GM23338 (cell line): ENCODE data around the gene SRXN1. TPM values are rescaled to one million over a fixed set of nuclear protein-coding genes. Genes with fewer than 3 reads are reported as not detected.

Experiments used
- ATAC-seq: fragments of 200-7000 bp; cut with Tn5 transposase; 3 replicates; pipeline ENCODE4 v1.9.1; 2020
- DNase-seq: peaks from one replicate; pipeline ENCODE4 v3.0.0-alpha.2; 2015; ENCODE audit warnings: low spot score
- H2AFZ ChIP-seq: fragments of 200-600 bp; sonication (generic); 2 replicates; pipeline ENCODE4 v1.8.0; 2016; ENCODE audit warnings: antibody characterized with exemption, mild to moderate bottlenecking, moderate library complexity
- H3F3A ChIP-seq: fragments of 200-600 bp; sonication (generic); replicated peaks from 2 replicates; pipeline ENCODE4 v1.8.0; 2017; ENCODE audit warnings: antibody characterized with exemption, mixed run types, low read depth
- H3K27ac ChIP-seq: fragments of 200-600 bp; sonication (generic); 2 replicates; pipeline ENCODE4 v1.6.1; 2016; ENCODE audit warnings: low read depth
- H3K27me3 ChIP-seq: fragments of 200-600 bp; sonication (generic); 2 replicates; pipeline ENCODE4 v1.8.0; 2016; ENCODE audit warnings: mild to moderate bottlenecking, mixed run types, moderate library complexity; ENCODE audit not compliant: insufficient read depth
- H3K36me3 ChIP-seq: fragments of 200-600 bp; sonication (generic); 2 replicates; pipeline ENCODE4 v1.8.0; 2016; ENCODE audit warnings: mild to moderate bottlenecking; ENCODE audit not compliant: insufficient read depth
- H3K4me1 ChIP-seq: fragments of 200-600 bp; sonication (generic); 2 replicates; pipeline ENCODE4 v1.8.0; 2016; ENCODE audit warnings: mild to moderate bottlenecking, moderate library complexity; ENCODE audit not compliant: insufficient read depth
- H3K4me2 ChIP-seq: fragments of 200-600 bp; sonication (generic); 2 replicates; pipeline ENCODE4 v1.7.1; 2017; ENCODE audit warnings: mixed run types
- H3K4me3 ChIP-seq: fragments of 200-600 bp; sonication (generic); 2 replicates; pipeline ENCODE4 v1.6.1; 2016; ENCODE audit warnings: mixed run types
- H3K79me2 ChIP-seq: fragments of 200-600 bp; sonication (generic); replicated peaks from 2 replicates; pipeline ENCODE4 v1.8.0; 2017; ENCODE audit warnings: mild to moderate bottlenecking; ENCODE audit not compliant: insufficient read depth
- H3K9me2 ChIP-seq: fragments of 200-600 bp; sonication (generic); 2 replicates; pipeline ENCODE4 v1.8.0; 2017; ENCODE audit not compliant: insufficient read depth
- H4K20me1 ChIP-seq: fragments of 200-600 bp; sonication (generic); replicated peaks from 2 replicates; pipeline ENCODE4 v1.8.0; 2017; ENCODE audit warnings: mild to moderate bottlenecking; ENCODE audit not compliant: insufficient read depth
- H3K27ac Mint-ChIP-seq: 2 replicates; pipeline ENCODE4 v1.8.0; 2020; ENCODE audit warnings: inconsistent platforms, mild to moderate bottlenecking, moderate library complexity, mixed read lengths
- H3K27me3 Mint-ChIP-seq: 3 replicates; pipeline ENCODE4 v1.8.0; 2022; ENCODE audit warnings: low read depth, mild to moderate bottlenecking, moderate library complexity, mixed read lengths, inconsistent platforms; ENCODE audit not compliant: insufficient read depth, poor library complexity
- H3K36me3 Mint-ChIP-seq: 3 replicates; pipeline ENCODE4 v1.8.0; 2021; ENCODE audit warnings: low read depth, mild to moderate bottlenecking, inconsistent platforms, moderate library complexity, mixed read lengths
- H3K4me1 Mint-ChIP-seq: 3 replicates; pipeline ENCODE4 v1.8.0; 2020; ENCODE audit warnings: mild to moderate bottlenecking, inconsistent platforms, mixed read lengths
- H3K4me3 Mint-ChIP-seq: 3 replicates; pipeline ENCODE4 v1.8.0; 2021; ENCODE audit warnings: moderate library complexity, mild to moderate bottlenecking, inconsistent platforms, mixed read lengths
- H3K9me3 Mint-ChIP-seq: 3 replicates; pipeline ENCODE4 v1.8.0; 2020; ENCODE audit warnings: moderate library complexity, mild to moderate bottlenecking, inconsistent platforms, mixed read lengths
- CREB1 ChIP-seq: fragments of 250-450 bp; sonication (Bioruptor Pico); IDR thresholded peaks from 2 replicates; pipeline ENCODE4 v1.5.0; 2020; ENCODE audit warnings: low read depth, mild to moderate bottlenecking, moderate library complexity
- CTCF ChIP-seq, 2 experiments: fragments of 200-600 bp in 1 of 2; sonication (generic) in 1 of 2; conservative IDR thresholded peaks; 2 replicates each; pipeline versions ENCODE4 v1.5.1 to v1.6.1; 2016 to 2017; ENCODE audit warnings: antibody characterized with exemption in 2 of 2, low read depth in 2 of 2, mild to moderate bottlenecking in 2 of 2, moderate library complexity in 1 of 2
- ETS1 ChIP-seq: IDR thresholded peaks from 2 replicates; pipeline ENCODE4 v1.6.1; 2016; ENCODE audit warnings: antibody characterized with exemption
- EZH2 ChIP-seq: fragments of 200-600 bp; sonication (generic); IDR thresholded peaks from one replicate; pipeline ENCODE4 v1.8.0; 2017; ENCODE audit warnings: antibody characterized with exemption, mild to moderate bottlenecking, low read depth; ENCODE audit not compliant: unreplicated experiment
- EZH2phosphoT487 ChIP-seq: fragments of 200-600 bp; sonication (generic); IDR thresholded peaks from one replicate; pipeline ENCODE4 v1.8.1; 2018; ENCODE audit warnings: antibody characterized with exemption; ENCODE audit not compliant: unreplicated experiment
- JUNB ChIP-seq: IDR thresholded peaks from one replicate; pipeline ENCODE4 v1.6.1; 2016; ENCODE audit warnings: antibody characterized with exemption; ENCODE audit not compliant: unreplicated experiment
- NANOG ChIP-seq: IDR thresholded peaks from 2 replicates; pipeline ENCODE4 v1.6.1; 2016; ENCODE audit warnings: antibody characterized with exemption, borderline replicate concordance
- POLR2AphosphoS5 ChIP-seq: IDR thresholded peaks from 2 replicates; pipeline ENCODE4 v1.6.1; 2016; ENCODE audit warnings: antibody characterized with exemption, low read depth
- REST ChIP-seq: IDR thresholded peaks from one replicate; pipeline ENCODE4 v1.6.1; 2018; ENCODE audit warnings: antibody characterized with exemption; ENCODE audit not compliant: unreplicated experiment
- STAT1 ChIP-seq: IDR thresholded peaks from one replicate; pipeline ENCODE4 v1.6.1; 2016; ENCODE audit warnings: antibody characterized with exemption; ENCODE audit not compliant: unreplicated experiment
- ZNF114 ChIP-seq: fragments of 250-450 bp; sonication (Bioruptor Pico); IDR thresholded peaks from 2 replicates; pipeline ENCODE4 v1.5.0; 2020; ENCODE audit warnings: mild to moderate bottlenecking, moderate library complexity
- ZNF331 ChIP-seq: fragments of 250-450 bp; sonication (Bioruptor Pico); IDR thresholded peaks from 2 replicates; pipeline ENCODE4 v1.5.0; 2020; ENCODE audit warnings: low read depth, mild to moderate bottlenecking, moderate library complexity
- ZNF462 ChIP-seq: fragments of 250-450 bp; sonication (Bioruptor Pico); IDR thresholded peaks from 2 replicates; pipeline ENCODE4 v1.5.0; 2020; ENCODE audit warnings: mild to moderate bottlenecking, moderate library complexity
- polyA plus RNA-seq: library from polyadenylated mRNA; unstranded; fragments of >200 nt; fragmentation: Nextera tagmentation; extraction: Ambion mirVana; gene quantifications from 2 replicates; pipeline ENCODE4 v1.2.1, GENCODE V29; 2016
- total RNA-seq: library from RNA; depleted of rRNA; stranded (reverse); fragments of >200 nt; shearing (Covaris generic); gene quantifications from 2 replicates; pipeline ENCODE4 v1.2.3, GENCODE V29; 2014

The SRXN1 gene
- total and polyA plus RNA-seq, 2 experiments from 2014 or later, result 8.4 to 26.6 TPM

GRCh38 chr20:598133-598850 lies 54.7 kb downstream of the SRXN1 start:
- Histone ChIP-seq H3K4me2 (no peak overlapping the region), H3K27me3 (no peaks in the 10 kb centered on the region), H3K9me2 (no peaks in the 10 kb centered on the region), H2AFZ (no peak overlapping the region), H3K4me1 (peaks cover 7% of the 10 kb centered on the region; the same call in 1 of the 2 replicates), H4K20me1 (no peaks in the 10 kb centered on the region), H3K79me2 (no peaks in the 10 kb centered on the region), H3K4me3 (no peak overlapping the region), H3F3A (no peaks in the 10 kb centered on the region), H3K27ac (no peak overlapping the region), H3K36me3 (no peaks in the 10 kb centered on the region)
- no peak overlapping the region for H3K27ac Mint-ChIP-seq
- H3K4me3 Mint-ChIP-seq, result no peak overlapping the region
- TF ChIP-seq REST, result no peak
- TF ChIP-seq POLR2AphosphoS5, result no peak
- no peak for TF ChIP-seq NANOG
- no peak for TF ChIP-seq EZH2phosphoT487
- TF ChIP-seq CTCF (conservative IDR thresholded peaks at IDR 0.05; ENCODE audit: low read depth in 2 of 2), result no peak
- no peak for TF ChIP-seq ZNF114 (CRISPR knock-in tag)
- TF ChIP-seq STAT1, result no peak
- TF ChIP-seq EZH2, result no peak
- no peak for TF ChIP-seq JUNB
- TF ChIP-seq CREB1 (CRISPR knock-in tag), result no peak
- TF ChIP-seq ETS1, result no peak
- TF ChIP-seq ZNF462 (CRISPR knock-in tag), result no peak
- TF ChIP-seq ZNF331 (CRISPR knock-in tag), result no peak
- peaks cover 7% of the 10 kb centered on the region for H3K27me3 Mint-ChIP-seq
- H3K9me3 Mint-ChIP-seq, result no peaks in the 10 kb centered on the region
- ATAC-seq, result no peak
- no peaks in the 10 kb centered on the region for H3K36me3 Mint-ChIP-seq
- peaks cover 3% of the 10 kb centered on the region; the same call in 2 of the 3 replicates for H3K4me1 Mint-ChIP-seq
- DNase-seq, result no peak
